GM23338 (cell line): ENCODE measurements around the gene SP100. TPM values are rescaled to one million over a fixed set of nuclear protein-coding genes. Genes with fewer than 3 reads are reported as not detected.

Experiments
- ATAC-seq: fragments of 200-7000 bp; cut with Tn5 transposase; 3 replicates; pipeline ENCODE4 v1.9.1; 2020
- DNase-seq: peaks from one replicate; pipeline ENCODE4 v3.0.0-alpha.2; 2015; ENCODE audit warnings: low spot score
- H2AFZ ChIP-seq: fragments of 200-600 bp; sonication (generic); 2 replicates; pipeline ENCODE4 v1.8.0; 2016; ENCODE audit warnings: antibody characterized with exemption, mild to moderate bottlenecking, moderate library complexity
- H3F3A ChIP-seq: fragments of 200-600 bp; sonication (generic); replicated peaks from 2 replicates; pipeline ENCODE4 v1.8.0; 2017; ENCODE audit warnings: antibody characterized with exemption, mixed run types, low read depth
- H3K27ac ChIP-seq: fragments of 200-600 bp; sonication (generic); 2 replicates; pipeline ENCODE4 v1.6.1; 2016; ENCODE audit warnings: low read depth
- H3K27me3 ChIP-seq: fragments of 200-600 bp; sonication (generic); 2 replicates; pipeline ENCODE4 v1.8.0; 2016; ENCODE audit warnings: mild to moderate bottlenecking, mixed run types, moderate library complexity; ENCODE audit not compliant: insufficient read depth
- H3K36me3 ChIP-seq: fragments of 200-600 bp; sonication (generic); 2 replicates; pipeline ENCODE4 v1.8.0; 2016; ENCODE audit warnings: mild to moderate bottlenecking; ENCODE audit not compliant: insufficient read depth
- H3K4me1 ChIP-seq: fragments of 200-600 bp; sonication (generic); 2 replicates; pipeline ENCODE4 v1.8.0; 2016; ENCODE audit warnings: mild to moderate bottlenecking, moderate library complexity; ENCODE audit not compliant: insufficient read depth
- H3K4me2 ChIP-seq: fragments of 200-600 bp; sonication (generic); 2 replicates; pipeline ENCODE4 v1.7.1; 2017; ENCODE audit warnings: mixed run types
- H3K4me3 ChIP-seq: fragments of 200-600 bp; sonication (generic); 2 replicates; pipeline ENCODE4 v1.6.1; 2016; ENCODE audit warnings: mixed run types
- H3K79me2 ChIP-seq: fragments of 200-600 bp; sonication (generic); replicated peaks from 2 replicates; pipeline ENCODE4 v1.8.0; 2017; ENCODE audit warnings: mild to moderate bottlenecking; ENCODE audit not compliant: insufficient read depth
- H3K9me2 ChIP-seq: fragments of 200-600 bp; sonication (generic); 2 replicates; pipeline ENCODE4 v1.8.0; 2017; ENCODE audit not compliant: insufficient read depth
- H4K20me1 ChIP-seq: fragments of 200-600 bp; sonication (generic); replicated peaks from 2 replicates; pipeline ENCODE4 v1.8.0; 2017; ENCODE audit warnings: mild to moderate bottlenecking; ENCODE audit not compliant: insufficient read depth
- H3K27ac Mint-ChIP-seq: 2 replicates; pipeline ENCODE4 v1.8.0; 2020; ENCODE audit warnings: inconsistent platforms, mild to moderate bottlenecking, moderate library complexity, mixed read lengths
- H3K27me3 Mint-ChIP-seq: 3 replicates; pipeline ENCODE4 v1.8.0; 2022; ENCODE audit warnings: low read depth, mild to moderate bottlenecking, moderate library complexity, mixed read lengths, inconsistent platforms; ENCODE audit not compliant: insufficient read depth, poor library complexity
- H3K36me3 Mint-ChIP-seq: 3 replicates; pipeline ENCODE4 v1.8.0; 2021; ENCODE audit warnings: low read depth, mild to moderate bottlenecking, inconsistent platforms, moderate library complexity, mixed read lengths
- H3K4me1 Mint-ChIP-seq: 3 replicates; pipeline ENCODE4 v1.8.0; 2020; ENCODE audit warnings: mild to moderate bottlenecking, inconsistent platforms, mixed read lengths
- H3K4me3 Mint-ChIP-seq: 3 replicates; pipeline ENCODE4 v1.8.0; 2021; ENCODE audit warnings: moderate library complexity, mild to moderate bottlenecking, inconsistent platforms, mixed read lengths
- H3K9me3 Mint-ChIP-seq: 3 replicates; pipeline ENCODE4 v1.8.0; 2020; ENCODE audit warnings: moderate library complexity, mild to moderate bottlenecking, inconsistent platforms, mixed read lengths
- CREB1 ChIP-seq: fragments of 250-450 bp; sonication (Bioruptor Pico); IDR thresholded peaks from 2 replicates; pipeline ENCODE4 v1.5.0; 2020; ENCODE audit warnings: low read depth, mild to moderate bottlenecking, moderate library complexity
- EZH2 ChIP-seq: fragments of 200-600 bp; sonication (generic); IDR thresholded peaks from one replicate; pipeline ENCODE4 v1.8.0; 2017; ENCODE audit warnings: antibody characterized with exemption, mild to moderate bottlenecking, low read depth; ENCODE audit not compliant: unreplicated experiment
- EZH2phosphoT487 ChIP-seq: fragments of 200-600 bp; sonication (generic); IDR thresholded peaks from one replicate; pipeline ENCODE4 v1.8.1; 2018; ENCODE audit warnings: antibody characterized with exemption; ENCODE audit not compliant: unreplicated experiment
- POLR2AphosphoS5 ChIP-seq: IDR thresholded peaks from 2 replicates; pipeline ENCODE4 v1.6.1; 2016; ENCODE audit warnings: antibody characterized with exemption, low read depth
- STAT1 ChIP-seq: IDR thresholded peaks from one replicate; pipeline ENCODE4 v1.6.1; 2016; ENCODE audit warnings: antibody characterized with exemption; ENCODE audit not compliant: unreplicated experiment
- ZNF114 ChIP-seq: fragments of 250-450 bp; sonication (Bioruptor Pico); IDR thresholded peaks from 2 replicates; pipeline ENCODE4 v1.5.0; 2020; ENCODE audit warnings: mild to moderate bottlenecking, moderate library complexity
- polyA plus RNA-seq: library from polyadenylated mRNA; unstranded; fragments of >200 nt; fragmentation: Nextera tagmentation; extraction: Ambion mirVana; gene quantifications from 2 replicates; pipeline ENCODE4 v1.2.1, GENCODE V29; 2016
- total RNA-seq: library from RNA; depleted of rRNA; stranded (reverse); fragments of >200 nt; shearing (Covaris generic); gene quantifications from 2 replicates; pipeline ENCODE4 v1.2.3, GENCODE V29; 2014
- TF ChIP-seq, protein P1 (sequence below): fragments of 250-450 bp; sonication (Bioruptor Pico); IDR thresholded peaks from 2 replicates; pipeline ENCODE4 v1.5.0; 2020; ENCODE audit warnings: mild to moderate bottlenecking, moderate library complexity
- TF ChIP-seq, protein P2 (sequence below), 2 experiments: fragments of 200-600 bp in 1 of 2; sonication (generic) in 1 of 2; conservative IDR thresholded peaks; 2 replicates each; pipeline versions ENCODE4 v1.5.1 to v1.6.1; 2016 to 2017; ENCODE audit warnings: antibody characterized with exemption in 2 of 2, low read depth in 2 of 2, mild to moderate bottlenecking in 2 of 2, moderate library complexity in 1 of 2

The SP100 gene
- total and polyA plus RNA-seq, 2 experiments from 2014 or later: 0.44 to 0.73 TPM

DNA sequence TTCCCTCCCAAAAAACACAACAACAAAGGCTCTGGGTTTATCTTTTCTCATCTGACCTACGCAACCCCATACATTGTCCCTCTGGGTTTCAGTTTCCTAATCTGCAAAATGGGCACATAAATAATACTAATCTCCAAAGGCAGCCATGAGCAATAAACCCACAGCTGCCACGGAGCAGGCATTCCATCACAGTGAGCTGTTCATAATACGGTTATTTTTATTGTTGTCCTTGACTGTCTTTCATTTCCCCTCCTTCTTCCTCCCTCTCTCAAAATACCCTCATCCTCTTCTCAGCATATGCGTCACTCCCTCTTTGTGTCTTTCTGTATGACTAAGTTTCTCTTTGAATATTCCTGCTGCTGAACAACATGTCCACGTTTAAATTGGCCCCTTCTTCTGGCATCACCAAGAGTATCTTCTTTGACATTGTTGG, 166.9 kb downstream of the SP100 start:
- Histone ChIP-seq H3K4me3 (no peak overlapping the region), H3K36me3 (no peaks in the 10 kb centered on the region), H4K20me1 (no peaks in the 10 kb centered on the region), H3K9me2 (no peaks in the 10 kb centered on the region), H3K4me1 (no peaks in the 10 kb centered on the region), H3K27me3 (no peaks in the 10 kb centered on the region), H3K79me2 (no peaks in the 10 kb centered on the region), H3K4me2 (no peak overlapping the region), H2AFZ (no peak overlapping the region), H3F3A (no peaks in the 10 kb centered on the region), H3K27ac (no peak overlapping the region)
- Mint-ChIP-seq H3K4me1 (no peaks in the 10 kb centered on the region), H3K4me3 (no peak overlapping the region), H3K9me3 (peaks cover 8% of the 10 kb centered on the region), H3K27me3 (peaks cover 2% of the 10 kb centered on the region), H3K27ac (no peak overlapping the region), H3K36me3 (no peaks in the 10 kb centered on the region; the same call in 1 of the 3 replicates)
- TF ChIP-seq, protein P1, sequence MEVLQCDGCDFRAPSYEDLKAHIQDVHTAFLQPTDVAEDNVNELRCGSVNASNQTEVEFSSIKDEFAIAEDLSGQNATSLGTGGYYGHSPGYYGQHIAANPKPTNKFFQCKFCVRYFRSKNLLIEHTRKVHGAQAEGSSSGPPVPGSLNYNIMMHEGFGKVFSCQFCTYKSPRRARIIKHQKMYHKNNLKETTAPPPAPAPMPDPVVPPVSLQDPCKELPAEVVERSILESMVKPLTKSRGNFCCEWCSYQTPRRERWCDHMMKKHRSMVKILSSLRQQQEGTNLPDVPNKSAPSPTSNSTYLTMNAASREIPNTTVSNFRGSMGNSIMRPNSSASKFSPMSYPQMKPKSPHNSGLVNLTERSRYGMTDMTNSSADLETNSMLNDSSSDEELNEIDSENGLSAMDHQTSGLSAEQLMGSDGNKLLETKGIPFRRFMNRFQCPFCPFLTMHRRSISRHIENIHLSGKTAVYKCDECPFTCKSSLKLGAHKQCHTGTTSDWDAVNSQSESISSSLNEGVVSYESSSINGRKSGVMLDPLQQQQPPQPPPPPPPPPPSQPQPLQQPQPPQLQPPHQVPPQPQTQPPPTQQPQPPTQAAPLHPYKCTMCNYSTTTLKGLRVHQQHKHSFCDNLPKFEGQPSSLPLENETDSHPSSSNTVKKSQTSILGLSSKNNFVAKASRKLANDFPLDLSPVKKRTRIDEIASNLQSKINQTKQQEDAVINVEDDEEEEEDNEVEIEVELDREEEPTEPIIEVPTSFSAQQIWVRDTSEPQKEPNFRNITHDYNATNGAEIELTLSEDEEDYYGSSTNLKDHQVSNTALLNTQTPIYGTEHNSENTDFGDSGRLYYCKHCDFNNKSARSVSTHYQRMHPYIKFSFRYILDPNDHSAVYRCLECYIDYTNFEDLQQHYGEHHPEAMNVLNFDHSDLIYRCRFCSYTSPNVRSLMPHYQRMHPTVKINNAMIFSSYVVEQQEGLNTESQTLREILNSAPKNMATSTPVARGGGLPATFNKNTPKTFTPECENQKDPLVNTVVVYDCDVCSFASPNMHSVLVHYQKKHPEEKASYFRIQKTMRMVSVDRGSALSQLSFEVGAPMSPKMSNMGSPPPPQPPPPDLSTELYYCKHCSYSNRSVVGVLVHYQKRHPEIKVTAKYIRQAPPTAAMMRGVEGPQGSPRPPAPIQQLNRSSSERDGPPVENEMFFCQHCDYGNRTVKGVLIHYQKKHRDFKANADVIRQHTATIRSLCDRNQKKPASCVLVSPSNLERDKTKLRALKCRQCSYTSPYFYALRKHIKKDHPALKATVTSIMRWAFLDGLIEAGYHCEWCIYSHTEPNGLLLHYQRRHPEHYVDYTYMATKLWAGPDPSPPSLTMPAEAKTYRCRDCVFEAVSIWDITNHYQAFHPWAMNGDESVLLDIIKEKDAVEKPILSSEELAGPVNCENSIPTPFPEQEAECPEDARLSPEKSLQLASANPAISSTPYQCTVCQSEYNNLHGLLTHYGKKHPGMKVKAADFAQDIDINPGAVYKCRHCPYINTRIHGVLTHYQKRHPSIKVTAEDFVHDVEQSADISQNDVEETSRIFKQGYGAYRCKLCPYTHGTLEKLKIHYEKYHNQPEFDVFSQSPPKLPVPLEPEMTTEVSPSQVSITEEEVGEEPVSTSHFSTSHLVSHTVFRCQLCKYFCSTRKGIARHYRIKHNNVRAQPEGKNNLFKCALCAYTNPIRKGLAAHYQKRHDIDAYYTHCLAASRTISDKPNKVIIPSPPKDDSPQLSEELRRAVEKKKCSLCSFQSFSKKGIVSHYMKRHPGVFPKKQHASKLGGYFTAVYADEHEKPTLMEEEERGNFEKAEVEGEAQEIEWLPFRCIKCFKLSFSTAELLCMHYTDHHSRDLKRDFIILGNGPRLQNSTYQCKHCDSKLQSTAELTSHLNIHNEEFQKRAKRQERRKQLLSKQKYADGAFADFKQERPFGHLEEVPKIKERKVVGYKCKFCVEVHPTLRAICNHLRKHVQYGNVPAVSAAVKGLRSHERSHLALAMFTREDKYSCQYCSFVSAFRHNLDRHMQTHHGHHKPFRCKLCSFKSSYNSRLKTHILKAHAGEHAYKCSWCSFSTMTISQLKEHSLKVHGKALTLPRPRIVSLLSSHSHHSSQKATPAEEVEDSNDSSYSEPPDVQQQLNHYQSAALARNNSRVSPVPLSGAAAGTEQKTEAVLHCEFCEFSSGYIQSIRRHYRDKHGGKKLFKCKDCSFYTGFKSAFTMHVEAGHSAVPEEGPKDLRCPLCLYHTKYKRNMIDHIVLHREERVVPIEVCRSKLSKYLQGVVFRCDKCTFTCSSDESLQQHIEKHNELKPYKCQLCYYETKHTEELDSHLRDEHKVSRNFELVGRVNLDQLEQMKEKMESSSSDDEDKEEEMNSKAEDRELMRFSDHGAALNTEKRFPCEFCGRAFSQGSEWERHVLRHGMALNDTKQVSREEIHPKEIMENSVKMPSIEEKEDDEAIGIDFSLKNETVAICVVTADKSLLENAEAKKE (CRISPR knock-in tag): no peak
- TF ChIP-seq CREB1 (no peak), ZNF114 (CRISPR knock-in tag) (no peak), POLR2AphosphoS5 (no peak), EZH2phosphoT487 (no peak), EZH2 (no peak), STAT1 (no peak)
- TF ChIP-seq, protein P2, sequence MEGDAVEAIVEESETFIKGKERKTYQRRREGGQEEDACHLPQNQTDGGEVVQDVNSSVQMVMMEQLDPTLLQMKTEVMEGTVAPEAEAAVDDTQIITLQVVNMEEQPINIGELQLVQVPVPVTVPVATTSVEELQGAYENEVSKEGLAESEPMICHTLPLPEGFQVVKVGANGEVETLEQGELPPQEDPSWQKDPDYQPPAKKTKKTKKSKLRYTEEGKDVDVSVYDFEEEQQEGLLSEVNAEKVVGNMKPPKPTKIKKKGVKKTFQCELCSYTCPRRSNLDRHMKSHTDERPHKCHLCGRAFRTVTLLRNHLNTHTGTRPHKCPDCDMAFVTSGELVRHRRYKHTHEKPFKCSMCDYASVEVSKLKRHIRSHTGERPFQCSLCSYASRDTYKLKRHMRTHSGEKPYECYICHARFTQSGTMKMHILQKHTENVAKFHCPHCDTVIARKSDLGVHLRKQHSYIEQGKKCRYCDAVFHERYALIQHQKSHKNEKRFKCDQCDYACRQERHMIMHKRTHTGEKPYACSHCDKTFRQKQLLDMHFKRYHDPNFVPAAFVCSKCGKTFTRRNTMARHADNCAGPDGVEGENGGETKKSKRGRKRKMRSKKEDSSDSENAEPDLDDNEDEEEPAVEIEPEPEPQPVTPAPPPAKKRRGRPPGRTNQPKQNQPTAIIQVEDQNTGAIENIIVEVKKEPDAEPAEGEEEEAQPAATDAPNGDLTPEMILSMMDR (conservative IDR thresholded peaks at IDR 0.05; ENCODE audit: low read depth in 2 of 2): no peak
- ATAC-seq (no peak), DNase-seq (no peak)
